T-helper 1 cell treated with Interleukin-12 subunit alpha and Interleukin-12 subunit beta and Interleukin-4 antibody, amounts not matched to agents 30 ng/mL and 1 ng/mL, for 36 hours (primary cell): ENCODE measurements around the gene TTYH2. TPM values are rescaled to one million over a fixed set of nuclear protein-coding genes. Genes with fewer than 3 reads are reported as not detected.

Experiments used
- intact Hi-C: fragments of 100-400 bp; cut with micrococcal nuclease; formaldehyde crosslinking; loops from one replicate; pipeline ENCODE4 v1.15.1; 2024
- total RNA-seq: library from RNA; stranded (reverse); gene quantifications from 2 replicates; pipeline ENCODE4 v1.2.3, GENCODE V29; 2022

The TTYH2 gene
- total RNA-seq, 1 donor from 2014 or later, result 9.2 TPM

DNA sequence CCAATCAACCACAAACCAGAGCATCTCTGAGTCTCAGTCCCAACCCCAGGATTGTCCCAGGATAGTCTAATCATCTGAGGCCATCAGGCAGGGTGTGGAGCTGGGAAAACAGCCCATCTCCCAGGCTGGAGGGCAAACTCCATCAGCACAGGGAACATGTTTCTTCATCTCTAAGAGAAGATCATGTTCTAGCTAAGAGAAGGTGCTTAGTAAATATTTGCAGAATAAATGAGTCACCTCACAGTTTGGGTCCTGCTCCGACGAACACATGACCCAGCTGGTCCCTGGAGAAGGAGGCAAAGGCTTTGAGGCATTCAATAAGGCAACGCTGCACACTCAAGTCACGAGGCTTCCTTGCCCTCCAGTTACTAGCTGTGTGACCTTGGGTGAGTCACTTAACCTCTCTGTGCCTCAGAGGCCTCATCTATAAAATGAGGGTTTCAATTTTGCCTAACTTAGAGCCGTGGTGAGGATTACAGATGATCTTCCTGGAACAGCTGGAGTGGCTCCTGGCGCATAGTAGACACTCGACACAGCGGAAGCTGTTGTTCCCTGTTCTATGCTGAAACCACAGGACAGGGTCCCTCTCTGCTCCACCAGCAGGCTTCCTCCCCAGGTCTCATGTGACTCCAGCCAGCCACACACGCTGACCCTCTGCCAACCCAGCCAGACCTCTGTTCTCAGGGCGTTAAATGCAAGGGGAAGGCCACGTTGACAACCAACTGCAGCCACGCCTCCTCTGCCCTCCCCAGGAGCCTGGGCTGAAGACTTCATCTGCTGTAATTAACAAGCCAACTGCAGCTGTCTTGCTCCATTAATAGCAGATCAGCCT, 20.2 kb upstream of the TTYH2 start:
- intact Hi-C loops, result no loop called here

DNA sequence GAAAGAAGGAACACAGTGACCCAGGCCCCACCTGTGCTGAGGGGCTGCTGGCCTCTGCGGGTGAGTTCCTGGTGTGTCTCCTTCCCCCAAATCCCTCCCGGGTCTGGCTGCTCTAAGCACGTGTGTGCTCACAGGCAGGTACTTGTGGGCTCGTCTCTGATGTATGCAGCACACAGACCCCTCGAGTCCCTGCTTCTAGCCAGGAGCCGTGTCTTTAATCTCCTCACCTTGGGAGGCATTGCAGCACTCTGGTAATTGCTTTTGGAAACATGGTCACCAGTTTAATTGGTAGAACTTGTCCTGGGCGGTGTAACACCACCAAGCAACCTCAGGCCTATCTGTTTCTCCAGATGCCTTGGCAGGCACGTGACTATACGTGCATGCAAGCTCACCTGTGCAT, 18.7 kb upstream of the TTYH2 start:
- intact Hi-C loops, result no loop called here

DNA sequence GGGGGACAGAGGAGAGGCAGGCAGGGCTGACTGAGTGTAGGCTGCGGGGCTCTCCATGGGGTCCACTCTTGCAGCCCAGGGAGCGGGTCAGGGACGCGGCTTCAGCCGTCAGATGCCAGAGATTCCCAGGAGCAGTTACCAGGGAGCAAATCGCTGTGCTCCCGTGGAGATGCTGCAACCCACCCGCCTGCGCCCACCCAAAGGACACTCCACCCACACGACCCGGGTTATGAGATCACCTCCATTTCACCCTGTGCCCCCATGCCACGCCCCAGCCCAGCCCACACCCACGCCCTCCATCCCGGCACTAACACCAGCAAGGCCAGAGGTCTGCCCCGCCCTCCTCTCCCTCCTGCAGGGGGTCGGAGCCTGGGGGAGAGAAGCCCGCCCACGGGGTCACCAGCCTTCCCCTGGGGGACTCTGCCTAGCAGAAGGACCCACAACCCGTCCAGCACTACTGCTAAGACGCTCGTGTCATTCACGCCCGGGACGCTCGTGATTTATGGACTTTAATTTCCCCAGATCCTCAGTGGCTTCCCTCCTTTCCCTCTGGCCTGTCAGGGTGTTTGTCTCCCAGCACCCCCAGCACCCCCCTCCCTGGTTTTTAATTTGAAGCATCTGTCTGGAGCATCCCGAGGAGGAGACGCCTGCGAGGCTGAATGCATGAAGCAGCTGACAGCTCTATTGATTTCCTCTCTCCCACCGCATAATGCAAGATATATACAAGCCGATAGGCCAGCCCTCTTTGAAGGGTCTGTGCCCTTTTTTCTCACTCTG, 16.6 kb upstream of the TTYH2 start:
- intact Hi-C loops, result no loop called here

DNA sequence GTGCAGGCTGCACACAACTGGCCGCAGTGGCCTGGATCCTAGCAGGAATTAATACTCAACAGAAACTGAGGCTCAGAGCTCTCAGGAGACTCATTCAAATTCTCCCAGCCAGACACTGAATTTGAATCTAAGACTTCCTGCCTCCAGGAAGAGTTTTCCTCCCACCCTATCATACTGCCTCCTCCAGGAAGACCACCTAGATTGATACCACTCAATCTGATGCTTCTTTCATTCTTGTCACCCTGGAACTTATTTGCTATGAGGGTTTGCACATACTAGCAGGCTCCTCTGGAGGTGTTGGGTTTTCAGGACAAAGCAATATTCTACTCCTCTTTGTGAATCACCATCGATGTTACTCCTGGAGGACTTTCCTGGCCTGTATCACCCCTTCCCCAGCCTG, 15.6 kb upstream of the TTYH2 start:
- intact Hi-C loops, result no loop called here

DNA sequence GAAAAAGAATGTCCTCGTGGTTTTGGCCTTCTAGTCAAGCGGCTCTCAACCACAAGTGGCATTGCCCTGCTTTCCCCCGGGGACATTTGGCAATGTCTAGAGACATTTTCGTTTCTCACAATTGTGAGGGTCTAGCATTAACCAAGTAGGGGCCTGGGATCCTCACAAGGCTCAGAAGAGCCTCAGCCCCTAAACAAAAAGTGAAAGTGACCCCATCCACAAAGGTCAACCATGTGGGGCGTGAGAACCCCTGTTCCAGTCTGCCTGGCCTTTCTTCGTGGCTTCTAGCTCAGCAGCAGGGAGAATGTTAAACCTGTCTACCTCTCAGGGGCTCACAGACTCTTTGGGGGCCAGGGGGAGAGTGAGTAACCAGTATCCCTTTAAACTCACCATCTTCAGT, 14.7 kb upstream of the TTYH2 start:
- intact Hi-C loops, result loop anchor here (1.0 kb wide), 2 partner anchors 108 to 769 kb away; no protein-coding TSS in a partner anchor

DNA sequence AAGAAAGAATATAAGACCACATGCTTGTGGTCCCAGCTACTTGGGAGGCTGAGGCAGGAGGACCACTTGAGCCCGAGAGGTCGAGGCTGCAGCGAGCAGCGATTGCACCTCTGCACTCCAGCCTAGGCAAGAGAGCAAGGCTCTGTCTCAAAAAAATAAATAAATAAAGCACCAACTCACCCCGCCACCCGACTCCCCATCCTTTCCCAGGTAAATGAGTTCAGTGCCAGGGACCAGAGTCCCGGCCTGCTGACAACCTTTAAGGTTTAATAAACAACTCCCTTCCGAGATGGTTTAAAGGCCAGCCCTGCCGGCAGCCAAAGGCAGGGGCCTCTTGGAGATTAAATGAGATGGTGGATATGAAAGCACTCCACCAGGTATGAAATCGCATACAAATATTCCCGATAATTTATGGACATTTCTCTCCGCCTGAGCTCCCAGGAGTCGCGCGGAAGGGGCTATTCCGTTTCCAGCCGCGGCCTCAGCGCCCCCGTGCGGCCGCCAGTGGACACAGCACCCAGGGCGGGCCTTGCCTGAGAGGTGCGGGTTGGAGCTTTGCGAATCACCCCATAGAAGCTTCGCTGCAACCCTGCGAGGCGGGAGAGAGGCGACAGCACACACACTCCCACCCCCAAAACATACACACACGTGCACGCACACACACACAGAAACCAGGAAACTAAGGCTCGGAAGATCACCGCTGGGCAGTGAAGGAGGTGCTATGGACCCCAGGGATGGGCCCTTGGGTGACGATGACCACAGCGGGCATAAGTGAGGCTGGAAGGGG, 13.9 kb upstream of the TTYH2 start:
- intact Hi-C loops, result loop anchor here (1.0 to 10.0 kb wide), 3 partner anchors 109 to 965 kb away; a partner anchor contains a TSS

DNA sequence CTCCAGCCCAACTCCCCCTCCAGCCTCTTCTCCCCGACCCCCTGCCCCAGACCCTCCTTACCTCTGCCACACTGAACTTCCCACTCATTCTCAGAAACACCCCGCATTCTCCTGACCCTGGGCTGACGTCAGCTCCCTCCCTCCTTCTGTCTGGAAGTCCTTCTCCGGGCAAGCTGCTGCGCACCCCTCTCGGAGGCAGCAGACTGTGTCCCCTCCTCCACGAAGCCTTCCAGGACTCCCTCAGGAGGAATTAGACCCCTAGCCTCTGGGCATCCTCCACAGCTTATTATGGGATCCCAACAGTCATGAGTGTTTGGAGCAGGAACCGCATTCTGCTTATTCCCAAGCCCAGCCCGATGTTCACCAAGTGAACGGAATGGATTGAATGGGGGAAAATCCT, 13.3 kb upstream of the TTYH2 start:
- intact Hi-C loops, result loop anchor here (10.0 kb wide), 1 partner anchor 965 kb away; a partner anchor contains a TSS

DNA sequence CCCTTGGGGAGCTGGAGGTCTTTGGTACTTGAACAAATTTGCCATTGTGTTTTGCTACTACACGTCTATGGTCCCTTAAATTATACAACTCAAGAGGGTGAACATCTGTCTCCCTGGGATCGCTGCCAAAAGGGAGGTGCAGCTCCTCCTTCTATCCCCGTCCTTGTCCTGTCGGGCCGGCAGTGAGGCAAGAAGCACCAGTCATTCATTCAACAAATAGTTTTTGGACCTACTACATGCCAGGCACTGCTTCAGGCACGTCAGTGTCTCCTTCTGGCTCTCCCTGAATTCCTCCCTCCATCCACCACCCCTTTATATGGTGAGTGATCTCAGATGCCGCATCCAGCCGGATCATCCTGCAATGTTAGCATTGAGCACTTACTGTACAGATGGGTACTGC, 12.1 kb upstream of the TTYH2 start:
- intact Hi-C loops, result loop anchor here (10.0 kb wide), 1 partner anchor 966 kb away; a partner anchor contains a TSS

DNA sequence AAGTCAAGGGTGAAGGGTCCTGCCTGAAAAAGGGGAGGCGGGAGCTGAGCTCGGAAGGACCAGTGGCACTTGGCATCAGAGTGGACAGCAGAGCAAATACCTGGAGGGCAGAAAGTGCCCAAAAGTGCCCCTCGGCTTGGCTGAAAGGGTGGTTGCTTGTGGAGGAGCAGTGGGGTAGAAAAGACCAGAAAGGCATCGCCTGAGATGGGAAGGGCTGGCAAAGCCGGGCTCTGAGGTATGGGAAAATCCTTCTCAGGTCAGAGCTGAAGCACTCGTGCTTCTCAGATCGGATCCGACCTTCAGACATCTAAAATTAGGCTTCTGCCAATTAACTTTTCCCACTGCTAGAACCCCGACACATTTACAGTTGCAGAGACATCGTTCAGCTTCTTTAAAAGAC, 11.4 kb upstream of the TTYH2 start:
- intact Hi-C loops, result loop anchor here (2.0 to 10.0 kb wide), 2 partner anchors 81 to 967 kb away; a partner anchor contains a TSS

DNA sequence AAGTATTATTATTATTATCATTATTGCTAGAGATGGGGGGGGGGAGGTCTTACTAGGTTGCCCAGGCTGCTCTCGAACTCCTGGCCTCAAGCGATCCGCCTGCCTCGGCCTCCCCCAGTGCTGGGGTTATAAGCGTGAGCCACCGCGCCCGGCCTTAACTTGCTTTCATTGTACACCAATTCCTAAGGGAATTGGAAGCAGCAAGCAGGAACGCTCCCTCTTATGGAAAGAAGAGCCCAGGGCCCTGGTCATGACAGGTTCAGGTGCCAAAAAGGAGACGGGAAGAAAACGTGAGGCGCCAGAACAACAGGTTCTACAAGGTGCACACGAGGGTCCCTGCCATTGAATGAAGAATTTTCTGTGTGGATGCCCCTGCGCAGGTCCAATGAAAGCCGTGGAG, 10.4 kb upstream of the TTYH2 start:
- intact Hi-C loops, result loop anchor here (1.0 to 10.0 kb wide), 5 partner anchors 10 to 968 kb away; partner anchors contain the start of gene TTYH2

DNA sequence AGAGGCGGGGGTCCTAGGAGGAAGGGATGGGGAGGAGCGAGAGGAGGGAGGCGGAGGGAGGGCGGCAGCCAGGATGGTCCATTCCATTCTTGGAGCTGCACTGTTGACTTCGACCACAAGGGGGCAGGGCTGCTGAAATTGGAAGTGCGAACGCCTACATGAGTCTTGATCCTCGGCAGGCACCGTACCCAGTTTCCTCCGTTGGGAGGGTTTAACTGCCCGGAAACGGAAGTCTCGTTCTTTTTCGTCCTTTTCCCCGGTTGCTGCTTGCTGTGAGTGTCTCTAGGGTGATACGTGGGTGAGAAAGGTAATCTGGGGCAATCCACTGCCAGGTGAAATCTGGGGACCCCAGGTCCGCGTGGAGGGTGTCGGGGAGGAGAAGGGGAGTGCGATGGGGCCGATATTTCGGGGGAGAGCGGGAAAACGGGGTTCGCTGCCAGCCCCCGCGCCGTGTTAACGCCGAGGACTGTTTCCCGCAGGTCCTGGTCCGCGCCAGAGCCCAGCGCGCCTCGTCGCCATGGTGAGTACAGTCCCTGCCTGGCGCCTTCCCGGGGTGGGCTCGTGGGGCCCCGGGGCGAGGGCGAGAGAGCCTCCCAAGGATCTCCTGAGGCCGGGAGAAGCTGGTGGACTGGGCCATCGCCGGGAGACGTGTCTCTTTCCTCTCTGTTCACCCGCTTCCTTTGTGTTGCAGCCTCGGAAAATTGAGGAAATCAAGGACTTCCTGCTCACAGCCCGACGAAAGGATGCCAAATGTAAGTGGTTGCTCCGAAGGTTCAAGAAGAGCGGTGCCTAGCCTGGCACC, 9.7 kb upstream of the TTYH2 start, which contains the start of gene RPL38:
RPL38 (plus strand) TSS at position 240 of the 802 bp plus-strand sequence; CDS start at position 518, 278 bp downstream.
- intact Hi-C loops, result loop anchor here (1.0 to 10.0 kb wide), 5 partner anchors 10 to 969 kb away; partner anchors contain the start of gene TTYH2

DNA sequence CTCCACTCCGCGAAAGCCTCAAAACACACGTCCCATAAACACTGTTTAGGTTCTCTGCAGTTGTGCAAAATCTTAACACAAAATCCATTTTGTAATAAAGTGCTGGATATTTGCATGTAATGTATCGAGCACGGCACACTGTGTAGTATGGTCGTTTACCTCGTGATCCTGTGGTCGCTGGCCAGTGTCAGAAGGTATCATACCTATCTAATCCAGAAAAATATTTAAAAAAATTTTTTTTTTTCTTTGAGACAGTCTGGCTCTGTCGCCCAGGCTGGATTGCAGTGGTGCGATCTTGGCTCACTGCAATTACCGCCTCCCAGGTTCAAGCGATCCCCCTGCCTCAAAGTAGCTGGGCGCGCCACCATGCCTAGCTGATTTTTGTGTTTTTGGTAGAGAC, 8.9 kb upstream of the TTYH2 start:
- intact Hi-C loops, result loop anchor here (10.0 kb wide), 1 partner anchor 970 kb away; a partner anchor contains a TSS

DNA sequence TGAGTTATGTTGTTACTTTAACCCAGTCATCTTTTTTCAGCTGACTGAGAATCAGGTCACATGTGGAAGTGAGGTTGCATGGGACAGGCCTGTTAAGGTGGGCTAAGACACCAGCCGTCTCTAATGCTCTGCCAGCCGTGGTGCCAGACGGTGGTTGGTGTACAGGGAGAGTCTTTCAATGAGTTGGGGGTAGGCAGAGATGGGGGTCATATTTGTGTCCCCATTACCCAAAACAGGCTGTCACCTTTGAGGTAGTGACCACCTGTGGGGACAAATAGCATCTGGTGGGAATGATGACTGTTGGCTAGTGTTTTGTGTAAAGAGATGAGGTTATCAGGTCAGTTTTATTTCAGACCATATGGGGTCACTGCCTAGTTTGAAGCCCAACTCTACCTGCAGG, 8.1 kb upstream of the TTYH2 start:
- intact Hi-C loops, result loop anchor here (10.0 kb wide), 1 partner anchor 970 kb away; a partner anchor contains a TSS

DNA sequence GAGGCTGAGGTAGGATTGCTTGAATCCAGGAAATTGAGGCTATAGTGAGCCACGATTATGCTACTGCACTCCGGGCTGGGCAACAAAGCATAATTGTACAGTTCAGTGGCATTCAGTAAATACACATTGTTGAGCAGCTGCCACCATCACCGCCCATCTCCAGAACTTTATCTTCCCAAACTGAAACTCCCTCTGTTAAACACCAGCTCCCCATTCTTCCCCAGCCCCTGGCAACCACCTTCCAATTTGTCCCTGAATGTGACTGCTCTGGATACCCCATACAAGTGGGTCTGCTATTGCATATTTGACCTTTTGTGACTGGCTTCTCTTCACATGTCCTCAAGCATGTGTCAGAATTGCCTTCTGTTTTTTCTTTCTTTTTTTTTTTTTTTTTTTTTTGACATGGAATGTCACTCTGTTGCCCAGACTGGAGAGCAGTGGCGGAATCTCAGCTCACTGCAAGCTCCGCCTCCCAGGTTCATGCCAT, 7.0 kb upstream of the TTYH2 start:
- intact Hi-C loops, result loop anchor here (10.0 kb wide), 1 partner anchor 972 kb away; a partner anchor contains a TSS

DNA sequence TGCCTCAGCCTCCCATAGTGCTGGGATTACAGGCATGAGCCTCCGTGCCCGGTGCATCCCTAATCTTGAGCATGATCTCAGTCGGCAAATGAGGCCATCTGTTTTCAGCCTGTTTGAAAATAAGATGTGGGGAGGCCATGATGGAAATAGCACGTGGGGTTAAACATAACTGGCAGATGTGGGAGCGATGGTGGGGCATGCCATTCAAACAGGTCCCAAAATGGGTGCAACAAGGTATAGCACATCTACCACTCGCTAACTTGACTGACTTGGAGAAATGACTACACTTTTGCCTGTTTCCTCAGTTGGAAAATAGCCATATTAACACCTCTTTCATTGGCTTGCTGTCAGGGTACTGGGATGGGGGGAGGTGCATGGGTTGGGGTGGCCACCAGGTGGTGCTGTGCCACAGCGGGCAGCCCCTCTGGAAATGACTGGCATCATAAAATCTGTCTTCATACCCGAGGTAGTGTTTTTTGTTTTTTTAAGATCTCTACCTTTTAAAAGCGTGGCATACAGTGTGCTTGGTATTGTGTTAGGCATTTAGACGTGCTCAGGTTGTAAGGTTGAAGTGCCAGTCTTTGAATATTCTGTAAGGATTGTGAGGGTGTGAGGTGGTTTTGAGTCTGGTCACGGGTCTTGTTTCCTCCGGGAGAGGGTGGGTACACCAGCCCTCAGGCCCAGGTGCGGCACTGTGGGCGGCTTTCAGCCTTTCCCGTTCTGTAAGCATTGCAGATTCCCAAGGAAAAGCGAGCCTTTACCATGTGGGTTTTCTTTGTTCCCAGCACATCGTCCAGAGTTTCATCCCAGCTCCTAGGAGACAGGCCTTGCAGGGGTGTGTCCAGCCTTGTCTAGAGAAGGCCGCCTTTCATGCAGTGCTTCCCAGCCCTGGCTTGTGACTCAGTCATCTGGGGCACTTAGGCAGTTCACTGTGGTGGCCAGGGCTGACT, 2.9 kb upstream of the TTYH2 start:
- intact Hi-C loops, result loop anchor here (1.0 to 5.0 kb wide), 6 partner anchors 86 to 662 kb away; partner anchors contain the start of genes FDXR and GPR142

DNA sequence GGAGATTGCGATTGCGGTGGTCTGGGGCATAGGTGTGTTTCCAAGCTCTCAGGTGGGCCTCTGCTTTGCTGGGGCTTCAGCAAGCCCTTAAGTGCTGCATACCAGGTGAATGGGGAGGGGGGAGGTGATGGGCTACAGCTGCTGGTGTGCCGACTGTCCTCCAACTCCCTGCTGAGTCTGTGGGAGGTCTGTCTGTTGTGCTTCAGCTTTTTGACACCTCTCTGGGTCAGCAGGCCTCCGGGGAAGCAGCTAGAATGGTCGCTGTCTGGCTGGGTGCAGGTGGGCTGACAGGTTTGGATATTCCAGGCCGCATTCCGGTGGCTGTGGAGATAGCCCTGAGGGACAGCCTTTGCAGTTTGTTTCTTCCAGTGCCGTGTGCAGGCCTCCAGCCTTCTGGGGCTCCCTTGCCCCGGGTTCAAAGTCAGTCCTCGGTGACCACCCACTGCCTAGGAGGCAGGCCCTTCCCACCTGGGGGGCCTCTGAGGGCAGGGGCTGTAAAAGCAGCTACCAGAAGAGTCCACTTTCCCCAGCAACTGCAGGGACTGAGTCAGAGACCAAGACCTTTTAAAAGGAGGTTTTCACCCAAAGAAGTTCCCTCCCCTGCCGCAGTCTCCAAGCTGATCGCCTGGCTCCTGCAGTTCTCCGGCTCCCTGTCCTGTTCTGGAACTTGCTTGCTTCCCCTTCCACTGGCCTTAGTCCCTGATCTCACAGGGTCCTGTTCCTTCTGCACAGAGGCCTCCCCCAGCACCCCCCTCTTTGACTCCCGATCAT, 2.0 kb upstream of the TTYH2 start:
- intact Hi-C loops, result loop anchor here (5.0 kb wide), 2 partner anchors 156 to 661 kb away; partner anchors contain the start of genes FDXR and GPR142

DNA sequence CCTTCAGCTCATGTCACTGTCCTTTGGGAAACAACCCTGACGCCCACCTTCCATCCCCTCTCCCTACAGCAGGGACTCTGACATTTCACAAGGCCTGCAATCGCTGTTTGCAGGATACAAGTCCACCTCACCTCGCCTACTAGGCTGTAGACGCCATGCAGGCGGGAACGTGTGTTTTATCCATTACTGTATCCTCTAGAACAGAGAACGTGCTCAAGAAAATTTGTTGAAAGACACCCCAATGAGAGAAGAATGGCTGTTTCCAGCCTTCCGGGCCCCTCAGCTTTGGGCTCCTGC, 1.5 kb upstream of the TTYH2 start:
- intact Hi-C loops, result loop anchor here (2.0 to 5.0 kb wide), 3 partner anchors 155 to 660 kb away; partner anchors contain the start of genes FDXR and GPR142
